Measurements from ENCODE around the gene NEDD4. TPM values are rescaled to one million over a fixed set of nuclear protein-coding genes. Genes with fewer than 3 reads are reported as not detected.
A peak's percentile ranks its signal among the peaks of the same experiment; 100 is the strongest.
"Not testable (repeated sequence)": the region's sequence is repeated elsewhere in the genome, so short reads cannot be mapped to it uniquely, and the experiment has no call there.

NEDD4 gene
- total RNA-seq, 1 donor from 2014 or later, result 12.6 TPM

DNA sequence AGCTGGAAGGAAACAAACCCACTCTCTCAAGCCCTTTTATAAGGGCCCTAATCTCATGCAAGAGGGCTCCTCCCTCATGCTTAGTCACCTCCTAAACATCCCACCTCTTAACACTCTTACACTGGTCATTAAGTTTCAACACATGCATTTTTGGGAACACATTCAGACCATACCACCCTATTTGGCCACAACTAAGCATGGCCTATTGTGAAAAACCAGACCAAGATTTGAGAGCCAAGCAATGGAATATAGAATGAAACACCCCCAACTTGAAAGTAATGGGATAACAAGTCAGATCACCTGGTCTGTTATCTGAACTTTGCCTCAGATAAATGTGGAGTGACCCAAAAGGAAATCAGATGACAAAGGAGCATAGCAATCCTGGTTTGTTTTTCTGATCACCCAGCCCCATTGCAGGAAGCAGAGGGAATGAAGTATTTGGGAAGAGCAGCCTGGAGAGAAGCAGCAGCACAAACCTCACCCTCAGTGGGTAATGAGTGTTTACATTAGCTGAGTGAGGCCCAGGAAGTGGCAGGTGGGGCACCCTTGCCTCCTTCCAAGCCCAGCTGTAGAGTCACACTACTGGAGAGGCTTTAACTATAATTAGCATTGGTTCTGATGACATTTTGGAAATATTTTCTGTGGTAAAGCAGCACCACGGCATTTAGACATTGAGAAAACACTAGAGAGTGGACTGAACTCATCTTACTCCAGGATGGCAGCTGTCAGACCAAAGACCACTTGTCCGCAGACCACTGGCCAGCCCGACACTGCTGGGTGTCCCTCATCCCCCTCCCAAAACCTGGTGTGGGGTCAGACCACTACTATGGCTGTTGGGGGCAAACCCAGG is 201.6 kb downstream of the NEDD4 start:
- intact Hi-C loops (cut with micrococcal nuclease), result no loop called here
- Mint-ChIP-seq H3K27ac (no peak overlapping the region), H3K36me3 (ENCODE audit: low read depth) (no peaks in the 10 kb centered on the region)

DNA sequence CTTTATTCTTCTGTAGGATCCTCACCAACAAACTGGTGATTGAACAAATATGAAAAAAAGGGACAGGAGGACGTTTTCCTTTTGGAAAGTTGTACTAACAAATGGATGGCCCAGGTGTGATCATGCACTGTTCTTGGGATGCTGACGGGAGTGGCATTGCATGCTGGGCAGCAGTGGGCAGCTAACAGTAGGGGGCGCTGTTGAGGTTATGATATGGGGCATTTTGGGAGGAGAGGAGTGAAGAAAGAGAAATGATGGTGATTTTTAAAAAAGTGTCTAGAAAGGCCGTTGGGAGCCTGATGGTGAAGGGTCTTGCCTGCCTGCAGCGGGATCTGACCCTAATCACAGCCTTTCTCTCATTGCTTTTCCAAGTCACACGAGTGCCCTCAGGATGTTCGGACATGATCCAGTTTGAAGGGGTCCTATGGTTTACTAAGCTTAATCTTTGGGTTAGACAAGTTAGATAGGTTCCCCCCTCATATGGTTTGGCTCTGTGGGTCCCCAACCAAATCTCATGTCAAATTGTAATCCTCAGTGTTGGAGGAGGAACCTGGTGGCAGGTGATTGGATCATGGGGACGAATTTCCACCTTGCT is 204.2 kb downstream of the NEDD4 start:
- Mint-ChIP-seq H3K4me1 (ENCODE audit: low read depth) (no peaks in the 10 kb centered on the region), H3K4me3 (no peak overlapping the region), H3K9me3 (peaks cover 6% of the 10 kb centered on the region), H3K27ac (no peak overlapping the region), H3K27me3 (ENCODE audit: insufficient read depth) (peaks cover 3% of the 10 kb centered on the region), H3K36me3 (ENCODE audit: low read depth) (no peaks in the 10 kb centered on the region)
- intact Hi-C loops (cut with micrococcal nuclease), result loop anchor here (1.0 to 5.0 kb wide), 3 partner anchors 57 to 264 kb away; no protein-coding TSS in a partner anchor
- peak; percentile 23 for DNase-seq (ENCODE audit: low spot score)

More for the DNA sequence above, 201.6 kb downstream of the NEDD4 start:
- DNase-seq (ENCODE audit: low spot score), result no peak
- H3K27me3 Mint-ChIP-seq (ENCODE audit: insufficient read depth), result peaks cover 4% of the 10 kb centered on the region
- no peaks in the 10 kb centered on the region for H3K4me1 Mint-ChIP-seq (ENCODE audit: low read depth)
- no peak overlapping the region for H3K4me3 Mint-ChIP-seq
- H3K9me3 Mint-ChIP-seq, result peaks cover 12% of the 10 kb centered on the region

DNA sequence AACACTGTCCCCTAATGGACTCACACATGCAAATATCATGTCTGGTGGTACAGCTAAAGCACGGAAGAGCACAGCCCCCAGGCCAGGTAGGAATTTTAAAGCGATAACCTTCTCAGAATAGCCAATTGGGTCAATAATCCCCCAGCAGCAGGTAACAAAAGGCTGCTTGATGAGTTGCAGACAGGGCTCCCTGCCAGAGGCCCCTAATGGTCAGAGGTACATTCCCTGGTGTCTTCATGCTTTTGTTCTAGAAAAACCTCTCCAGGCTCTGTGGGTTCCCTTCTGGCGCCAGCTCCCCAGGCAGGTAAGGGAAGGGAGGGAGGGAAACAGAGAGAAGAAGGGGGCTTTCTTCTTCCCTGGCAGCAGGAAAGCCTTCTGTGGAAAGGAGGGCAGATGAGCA is 207.1 kb downstream of the NEDD4 start:
- Mint-ChIP-seq H3K36me3 (ENCODE audit: low read depth) (no peaks in the 10 kb centered on the region), H3K4me1 (ENCODE audit: low read depth) (no peaks in the 10 kb centered on the region), H3K9me3 (no peaks in the 10 kb centered on the region), H3K27me3 (ENCODE audit: insufficient read depth) (peaks cover 7% of the 10 kb centered on the region), H3K4me3 (no peak overlapping the region), H3K27ac (no peak overlapping the region)
- intact Hi-C loops (cut with micrococcal nuclease), result loop anchor here (5.0 kb wide), 1 partner anchor 131 kb away; no protein-coding TSS in a partner anchor
- DNase-seq (ENCODE audit: low spot score), result no peak

DNA sequence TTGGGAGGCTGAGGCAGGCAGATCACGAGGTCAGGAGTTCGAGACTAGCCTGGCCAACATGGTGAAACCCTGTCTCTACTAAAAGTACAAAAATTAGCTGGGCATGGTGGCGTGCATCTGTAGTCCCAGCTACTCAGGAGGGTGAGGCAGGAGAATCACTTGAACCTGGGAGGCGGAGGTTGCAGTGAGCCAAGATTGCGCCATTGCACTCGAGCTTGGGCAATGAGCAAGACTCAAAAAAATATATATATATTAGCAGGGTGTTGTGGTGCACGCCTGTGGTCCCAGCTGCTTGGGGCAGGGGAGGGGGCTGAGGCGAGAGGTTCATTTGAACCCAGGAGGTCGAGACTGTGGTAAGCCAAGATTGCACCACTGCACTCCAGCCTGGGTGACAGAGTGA is 207.8 kb downstream of the NEDD4 start:
- not testable (repeated sequence) for H3K9me3 Mint-ChIP-seq; H3K27ac Mint-ChIP-seq; H3K27me3 Mint-ChIP-seq (ENCODE audit: insufficient read depth); H3K36me3 Mint-ChIP-seq (ENCODE audit: low read depth); DNase-seq (ENCODE audit: low spot score); H3K4me3 Mint-ChIP-seq; H3K4me1 Mint-ChIP-seq (ENCODE audit: low read depth)
- intact Hi-C loops (cut with micrococcal nuclease), result loop anchor here (5.0 kb wide), 1 partner anchor 132 kb away; no protein-coding TSS in a partner anchor

GRCh38 chr15:55784286-55784685 is 209.1 kb downstream of the NEDD4 start:
- no peaks in the 10 kb centered on the region for H3K9me3 Mint-ChIP-seq
- intact Hi-C loops (cut with micrococcal nuclease), result no loop called here
- no peak overlapping the region for H3K4me3 Mint-ChIP-seq
- no peak for DNase-seq (ENCODE audit: low spot score)
- H3K36me3 Mint-ChIP-seq (ENCODE audit: low read depth), result no peaks in the 10 kb centered on the region
- no peak overlapping the region for H3K27ac Mint-ChIP-seq
- H3K27me3 Mint-ChIP-seq (ENCODE audit: insufficient read depth), result peaks cover 10% of the 10 kb centered on the region
- H3K4me1 Mint-ChIP-seq (ENCODE audit: low read depth), result no peaks in the 10 kb centered on the region

GRCh38 chr15:55782901-55783300 is 210.5 kb downstream of the NEDD4 start:
- Mint-ChIP-seq H3K9me3 (no peaks in the 10 kb centered on the region), H3K27ac (no peak overlapping the region), H3K4me3 (no peak overlapping the region), H3K4me1 (ENCODE audit: low read depth) (no peaks in the 10 kb centered on the region), H3K27me3 (ENCODE audit: insufficient read depth) (peaks cover 10% of the 10 kb centered on the region), H3K36me3 (ENCODE audit: low read depth) (no peaks in the 10 kb centered on the region)
- intact Hi-C loops (cut with micrococcal nuclease), result no loop called here
- DNase-seq (ENCODE audit: low spot score), result no peak

DNA sequence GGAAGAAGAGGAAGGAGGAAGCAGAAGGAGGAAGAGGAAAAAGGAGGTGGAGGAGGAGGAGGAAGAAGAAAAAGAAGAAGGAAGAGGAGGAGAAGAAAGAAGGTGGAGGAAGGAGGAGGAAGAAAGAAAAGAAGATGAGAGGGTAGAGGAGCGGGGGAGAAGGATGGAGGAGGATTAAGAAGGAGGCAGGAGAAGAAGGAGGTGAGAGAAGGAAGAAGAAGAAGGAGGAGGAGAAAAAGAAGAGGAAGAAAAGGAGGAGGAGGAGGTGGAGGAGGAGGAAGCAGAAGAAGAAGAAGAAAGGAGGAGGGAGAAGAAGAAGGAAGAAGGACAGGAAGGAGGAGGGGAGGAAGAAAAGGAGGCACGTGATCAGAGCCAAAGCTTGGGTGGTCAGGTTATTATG is 213.1 kb downstream of the NEDD4 start:
- no peak overlapping the region for H3K4me3 Mint-ChIP-seq
- no peaks in the 10 kb centered on the region for H3K4me1 Mint-ChIP-seq (ENCODE audit: low read depth)
- intact Hi-C loops (cut with micrococcal nuclease), result no loop called here
- H3K27ac Mint-ChIP-seq, result no peak overlapping the region
- no peak for DNase-seq (ENCODE audit: low spot score)
- no peaks in the 10 kb centered on the region for H3K36me3 Mint-ChIP-seq (ENCODE audit: low read depth)
- no peaks in the 10 kb centered on the region for H3K9me3 Mint-ChIP-seq
- peaks cover 13% of the 10 kb centered on the region for H3K27me3 Mint-ChIP-seq (ENCODE audit: insufficient read depth)

- no peaks in the 10 kb centered on the region for H3K36me3 Mint-ChIP-seq (ENCODE audit: low read depth)
- no peak overlapping the region for H3K27ac Mint-ChIP-seq
- H3K27me3 Mint-ChIP-seq (ENCODE audit: insufficient read depth), result peaks cover 15% of the 10 kb centered on the region
- no peak for DNase-seq (ENCODE audit: low spot score)
- intact Hi-C loops (cut with micrococcal nuclease), result no loop called here
- no peaks in the 10 kb centered on the region for H3K9me3 Mint-ChIP-seq
- H3K4me3 Mint-ChIP-seq, result no peak overlapping the region
- no peaks in the 10 kb centered on the region for H3K4me1 Mint-ChIP-seq (ENCODE audit: low read depth)
These were observed 214.5 kb downstream of the NEDD4 start for GRCh38 chr15:55778932-55779331.
